ENCODE data around the gene OGFOD1.

- TF ChIP-seq POLR2AphosphoS5 (IDR thresholded peaks at IDR 0.05) (no peak), CTCF (IDR thresholded peaks at IDR 0.05) (no peak), POLR2A (IDR thresholded peaks at IDR 0.05) (no peak)
Observed at GRCh38 chr16:56493815-56494214, 42.5 kb downstream of the OGFOD1 start.
